Breast epithelium (tissue), 3 donors: ENCODE results near the gene CDC42EP5.

Experiments
- CTCF ChIP-seq, 3 donors: fragments of 450-650 bp; IDR thresholded peaks; one replicate each; pipeline ENCODE4 v1.5.1; 2016 to 2017; ENCODE audit warnings: antibody characterized with exemption in 3 of 3, mild to moderate bottlenecking in 3 of 3, moderate library complexity in 3 of 3
- POLR2A ChIP-seq: fragments of 450-650 bp; IDR thresholded peaks from one replicate; pipeline ENCODE4 v1.6.1; 2016; ENCODE audit warnings: antibody characterized with exemption, mild to moderate bottlenecking, moderate library complexity
- POLR2AphosphoS5 ChIP-seq, 3 donors: sonication (generic); formaldehyde crosslinking; IDR thresholded peaks; one replicate each; pipeline ENCODE4 v1.6.1; 2017; ENCODE audit warnings: antibody characterized with exemption in 3 of 3

DNA sequence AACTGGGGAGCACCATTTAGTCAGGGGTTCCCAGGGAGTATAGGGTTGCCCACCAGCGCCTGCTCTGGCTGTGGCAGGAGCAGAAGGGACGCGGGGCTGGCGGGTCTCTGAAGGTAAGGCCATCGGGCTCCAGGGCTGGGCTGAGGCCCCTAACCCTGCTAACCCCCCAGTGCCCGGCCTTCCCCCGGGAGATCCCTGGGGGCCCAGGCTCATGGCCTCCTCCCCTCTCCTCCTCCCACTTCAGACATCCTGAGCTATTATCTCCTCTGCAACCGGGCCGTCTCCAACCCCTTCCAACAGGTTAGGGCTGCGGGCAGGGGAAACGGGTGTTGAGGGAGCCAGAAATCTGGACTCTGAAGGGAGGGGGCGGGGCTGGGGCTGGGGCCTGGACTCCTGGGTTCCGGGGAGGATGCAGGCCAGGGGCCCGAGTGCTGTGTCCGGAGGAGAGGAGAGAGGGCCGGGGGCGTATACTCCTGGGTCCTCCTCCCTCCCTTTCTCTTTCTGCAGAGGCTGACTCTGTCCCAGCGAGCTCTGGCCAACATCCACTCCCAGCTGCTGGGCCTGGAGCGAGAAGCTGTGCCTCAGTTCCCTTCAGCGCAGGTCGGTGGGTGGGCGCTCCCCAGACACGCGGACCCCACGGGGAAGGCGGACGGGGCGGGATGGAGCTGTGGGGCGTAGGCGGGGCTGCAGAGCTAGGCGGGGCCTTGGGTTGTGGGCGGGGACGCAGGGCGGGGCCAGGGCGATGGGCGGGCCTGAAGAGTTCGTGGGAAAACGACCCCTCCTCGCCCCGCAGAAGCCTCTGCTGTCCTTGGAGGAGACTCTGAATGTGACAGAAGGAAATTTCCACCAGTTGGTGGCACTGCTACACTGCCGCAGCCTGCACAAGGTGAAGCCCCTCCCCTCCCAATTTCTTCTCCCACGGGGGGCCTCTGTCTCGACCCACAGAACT lies 42.5 kb downstream of the CDC42EP5 start:
- TF ChIP-seq CTCF (IDR thresholded peaks at IDR 0.05), result no peak
- TF ChIP-seq POLR2A, result no peak
- TF ChIP-seq POLR2AphosphoS5 (IDR thresholded peaks at IDR 0.05), result no peak
